ENCODE measurements around the gene DAZAP2.
A peak's percentile ranks its signal among the peaks of the same experiment; 100 is the strongest.

DAZAP2 gene, protein sequence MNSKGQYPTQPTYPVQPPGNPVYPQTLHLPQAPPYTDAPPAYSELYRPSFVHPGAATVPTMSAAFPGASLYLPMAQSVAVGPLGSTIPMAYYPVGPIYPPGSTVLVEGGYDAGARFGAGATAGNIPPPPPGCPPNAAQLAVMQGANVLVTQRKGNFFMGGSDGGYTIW

DNA sequence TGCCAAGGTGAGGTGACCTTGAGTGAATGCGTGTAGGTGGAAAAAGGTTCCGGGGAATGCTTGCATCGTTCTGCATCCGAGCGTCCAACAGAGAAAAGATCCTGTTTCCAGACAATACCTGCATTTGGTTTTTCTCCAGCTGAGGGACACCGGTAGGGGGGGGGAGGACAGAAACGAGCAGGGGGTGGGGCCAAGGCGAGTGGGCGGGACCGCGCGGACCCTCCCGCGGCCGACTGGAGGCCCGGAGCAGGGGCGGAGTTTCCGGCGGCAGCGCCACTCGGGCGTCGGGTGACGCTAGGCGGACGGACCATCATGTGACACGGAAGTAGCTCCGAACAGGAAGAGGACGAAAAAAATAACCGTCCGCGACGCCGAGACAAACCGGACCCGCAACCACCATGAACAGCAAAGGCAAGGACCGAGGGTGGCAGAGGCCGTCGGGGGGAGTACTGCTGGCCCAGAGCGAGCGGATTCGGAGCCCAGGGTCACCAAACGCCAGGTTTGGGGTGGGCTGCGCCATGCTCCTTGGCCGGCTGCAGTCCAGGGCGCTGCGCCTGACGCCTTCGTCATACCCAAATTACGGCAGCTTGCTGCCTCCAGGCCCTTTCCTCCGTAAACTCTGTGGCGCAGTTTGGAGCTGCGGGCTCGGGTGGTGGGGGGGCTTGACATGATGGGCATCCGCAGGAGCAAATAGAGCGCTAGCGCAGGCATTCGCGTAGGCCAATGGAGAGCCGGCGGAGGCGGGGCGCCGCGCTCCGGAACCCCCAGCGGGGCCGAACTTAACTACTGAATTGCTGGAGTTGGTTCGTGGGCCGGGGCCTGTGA lies at the start of gene DAZAP2:
DAZAP2 (plus strand) TSS at position 317 of the 825 bp plus-strand sequence; CDS start at position 399, 82 bp downstream.
- DNase-seq = peak; percentile 93

DNA sequence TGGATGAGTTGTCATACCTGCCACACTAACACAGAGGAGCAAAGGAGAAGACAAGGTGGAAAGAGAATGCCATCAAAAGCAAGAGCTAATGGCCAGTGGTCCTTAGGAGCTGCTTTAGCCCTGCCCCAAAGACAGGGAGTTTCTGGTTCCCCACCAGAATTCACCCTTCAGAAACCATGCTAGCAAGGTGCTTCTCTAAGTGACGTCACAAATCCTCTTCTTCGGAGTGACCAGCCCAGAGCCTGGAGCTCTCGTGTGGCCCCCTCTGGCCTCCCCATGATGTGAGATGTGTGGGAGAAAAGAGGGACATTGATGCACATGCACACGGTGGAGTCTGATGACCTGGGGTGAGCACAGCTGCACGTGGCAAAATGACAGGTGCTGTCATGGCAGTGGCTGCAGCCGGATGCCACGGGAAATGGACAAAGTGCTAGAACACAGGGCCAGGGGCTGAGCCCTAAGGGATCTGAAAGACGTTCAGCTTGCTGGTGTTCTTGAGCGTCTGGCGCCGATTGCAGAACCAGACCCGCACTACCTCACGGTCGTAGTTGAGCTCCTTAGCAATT lies 48.8 kb upstream of the DAZAP2 start:
- no peak for DNase-seq

DNA sequence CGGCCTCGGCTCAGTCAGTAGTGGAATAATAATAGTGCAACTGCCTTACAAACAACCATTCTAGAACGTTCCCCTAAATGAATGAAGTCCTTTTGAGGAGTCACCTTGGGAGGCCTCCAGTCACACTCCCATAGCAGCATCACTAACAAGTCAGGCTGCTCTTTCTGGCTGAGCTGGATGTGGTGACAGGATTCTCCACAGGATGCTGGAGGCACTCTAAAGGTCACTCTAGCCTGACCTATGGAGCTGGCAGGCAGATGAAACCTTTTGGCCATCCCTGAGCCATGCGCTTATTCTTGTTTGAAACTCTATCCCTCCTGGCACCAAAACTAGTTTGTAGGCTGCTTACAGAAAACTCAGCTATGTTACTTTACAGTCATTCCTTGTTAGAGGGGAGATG lies 47.8 kb upstream of the DAZAP2 start:
- no peak for DNase-seq

DNA sequence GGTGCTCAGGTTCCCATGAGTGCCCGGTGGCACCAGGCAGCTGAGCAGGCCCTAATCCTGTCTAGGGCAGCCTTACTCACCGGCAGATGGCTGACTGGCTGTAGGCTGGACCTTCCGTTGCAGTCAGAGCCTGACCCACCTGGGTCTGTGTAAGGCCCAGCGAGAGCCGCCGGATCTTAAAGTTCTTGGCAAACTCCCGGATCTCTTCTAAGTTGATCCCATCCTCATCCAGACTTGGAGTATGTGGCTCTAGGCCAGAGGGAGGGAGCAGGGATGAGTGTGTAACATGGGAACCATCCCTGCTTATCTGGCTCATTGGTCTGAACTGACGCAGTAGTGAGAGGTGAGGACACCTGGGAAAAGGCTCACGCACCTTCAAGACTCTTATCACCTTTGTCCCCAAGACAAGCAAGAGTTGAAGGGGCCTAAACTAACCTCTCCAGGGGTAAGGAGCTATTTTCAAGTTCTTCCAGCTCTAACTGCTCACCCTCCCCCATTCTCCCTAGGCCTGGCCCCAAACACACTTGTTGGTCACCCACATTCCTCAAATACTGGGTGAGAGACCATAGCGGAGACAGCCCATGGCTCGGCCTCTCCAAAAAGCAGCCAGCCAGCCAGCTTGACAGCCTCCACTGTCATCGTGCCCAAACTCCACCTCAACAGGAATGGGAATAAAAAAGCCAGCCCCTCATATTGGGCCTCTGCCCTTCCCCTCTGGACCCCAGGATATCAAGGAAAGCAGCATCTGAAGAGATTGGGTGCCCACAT lies 46.9 kb upstream of the DAZAP2 start:
- no peak for DNase-seq

DNA sequence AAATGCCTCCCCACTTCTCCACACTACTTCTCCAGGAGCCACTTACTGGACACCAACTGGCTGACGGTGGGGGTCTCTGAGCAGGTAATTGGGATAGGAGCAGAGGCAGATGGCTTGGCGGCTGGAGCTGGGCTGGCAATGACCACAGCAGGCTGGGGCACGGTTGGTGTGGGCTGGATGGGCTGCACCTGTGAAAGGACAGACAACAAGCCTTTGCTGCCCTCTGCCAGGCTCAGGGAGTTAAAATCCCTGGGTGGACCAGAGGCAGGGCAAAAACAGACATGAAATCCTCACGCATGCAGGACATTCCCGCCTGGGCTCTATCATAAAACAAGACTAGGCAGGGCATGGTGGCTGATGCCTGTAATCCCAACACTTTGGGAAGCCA lies 46.3 kb upstream of the DAZAP2 start:
- DNase-seq = no peak

DNA sequence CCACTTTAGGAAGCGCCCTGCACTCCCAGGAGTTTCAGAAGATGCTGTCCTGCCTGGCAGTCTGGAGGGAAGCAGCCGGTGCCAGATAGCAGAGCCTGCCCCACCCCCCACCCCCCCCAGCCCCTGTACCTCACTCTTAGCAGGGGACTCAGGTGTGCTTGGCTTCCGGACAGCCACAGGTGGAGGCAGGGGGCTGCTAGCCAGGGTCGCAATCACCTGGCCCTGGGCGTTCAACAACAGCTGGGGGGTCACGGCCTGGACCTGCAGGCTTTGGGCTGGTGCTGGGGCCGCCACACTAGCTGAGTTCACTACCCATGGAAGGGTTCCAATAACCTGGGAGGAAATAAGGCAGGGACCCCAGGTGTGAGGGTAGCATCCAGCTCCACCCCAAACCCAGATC lies 42.8 kb upstream of the DAZAP2 start:
- DNase-seq = no peak

DNA sequence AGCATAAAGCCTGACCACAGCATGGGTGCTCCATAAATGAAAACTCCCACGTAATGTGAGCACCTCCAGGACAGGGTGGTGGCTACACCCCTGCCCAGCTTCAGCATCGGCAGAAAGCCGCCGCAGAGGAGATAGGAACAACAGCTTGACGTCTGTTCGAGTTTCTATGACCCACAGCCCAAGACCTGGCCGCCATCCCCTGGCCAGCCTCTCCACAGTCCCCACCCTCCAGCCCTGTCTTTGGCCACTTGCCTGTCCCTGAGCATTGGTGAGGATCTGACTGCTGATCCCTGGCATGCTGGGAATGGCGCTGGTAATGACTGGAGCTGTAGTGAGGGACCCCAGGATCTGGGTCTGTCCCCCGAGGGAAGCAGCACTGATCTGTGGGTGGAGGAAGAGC lies 42.1 kb upstream of the DAZAP2 start:
- DNase-seq = no peak

DNA sequence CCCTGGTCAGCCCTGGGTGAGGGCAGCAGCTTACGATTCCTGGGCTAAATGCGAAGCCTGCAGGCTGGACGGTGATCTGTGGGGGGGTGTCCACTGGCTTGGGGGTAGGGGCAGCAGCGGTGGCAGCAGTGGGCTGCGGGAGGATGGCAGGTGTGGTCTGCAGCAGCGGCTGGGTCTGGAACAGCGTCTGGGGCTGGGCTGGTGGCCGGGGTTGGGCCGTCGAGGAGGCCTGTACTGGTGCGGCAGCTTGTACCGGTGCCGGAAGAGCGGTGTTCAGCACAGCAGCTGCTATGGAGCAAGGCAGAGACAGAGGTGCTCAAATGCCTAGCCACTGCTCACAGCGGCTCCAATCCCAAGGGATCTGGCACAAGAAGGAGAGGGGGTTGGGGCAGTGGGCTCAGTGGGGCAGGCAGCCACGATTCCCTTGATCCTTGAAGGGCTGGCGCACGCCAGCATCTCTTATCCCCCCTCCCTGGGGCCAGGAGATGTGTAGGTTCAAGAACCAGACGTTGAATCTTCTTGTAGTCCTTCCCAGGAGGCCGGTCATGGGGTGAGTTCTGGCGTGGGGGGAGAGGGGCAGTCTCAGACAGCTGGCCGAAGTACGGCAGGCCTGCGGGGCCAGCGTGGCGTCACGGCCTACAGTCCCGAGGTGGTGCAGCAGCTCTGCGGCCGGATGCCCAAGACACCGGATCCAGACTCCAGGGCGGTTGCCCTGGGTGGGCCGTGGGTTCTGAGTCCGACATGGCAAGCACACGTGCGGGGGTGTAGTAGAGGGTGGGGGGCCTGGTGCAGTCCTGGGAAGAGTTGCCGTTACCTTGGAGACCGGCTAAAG lies 40.7 kb upstream of the DAZAP2 start:
- DNase-seq = no peak

DNA sequence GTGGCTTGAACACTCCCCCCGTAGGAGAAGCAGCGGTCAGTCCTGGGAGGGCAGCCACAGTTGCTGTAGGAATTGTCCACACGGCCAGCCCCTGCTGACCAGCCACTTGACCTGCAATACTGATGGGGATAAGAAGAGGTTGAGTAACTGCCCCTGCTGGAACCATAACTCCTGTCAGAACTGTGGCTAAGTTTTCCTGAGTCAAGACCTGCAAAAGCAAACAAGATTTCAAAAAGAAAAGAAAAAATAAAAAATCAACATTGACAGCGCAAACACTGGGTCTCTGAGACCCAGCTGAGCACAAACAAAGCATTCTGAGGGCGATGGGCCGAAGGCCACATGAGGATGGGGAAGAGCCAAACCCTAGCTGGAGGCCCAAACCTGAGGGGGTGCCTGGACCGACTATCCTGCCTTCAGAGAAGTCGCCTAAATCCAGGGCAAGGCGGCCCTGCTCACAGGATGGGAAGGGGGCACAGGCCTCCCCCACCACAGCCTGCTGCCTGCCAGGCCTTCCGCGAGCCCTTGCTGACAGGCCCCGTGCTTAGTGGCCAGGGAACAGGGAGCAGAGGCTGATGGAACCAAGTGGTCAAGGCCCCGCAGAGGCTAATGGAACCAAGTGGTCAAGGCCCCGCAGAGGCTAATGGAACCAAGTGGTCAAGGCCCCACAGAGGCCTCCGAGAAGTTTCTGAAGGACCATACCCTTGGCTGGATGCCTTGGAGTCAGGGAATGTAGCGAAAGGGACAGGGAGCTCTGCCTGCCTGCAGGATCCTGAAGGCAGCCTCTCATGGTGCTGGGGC lies 39.9 kb upstream of the DAZAP2 start:
- no peak for DNase-seq

DNA sequence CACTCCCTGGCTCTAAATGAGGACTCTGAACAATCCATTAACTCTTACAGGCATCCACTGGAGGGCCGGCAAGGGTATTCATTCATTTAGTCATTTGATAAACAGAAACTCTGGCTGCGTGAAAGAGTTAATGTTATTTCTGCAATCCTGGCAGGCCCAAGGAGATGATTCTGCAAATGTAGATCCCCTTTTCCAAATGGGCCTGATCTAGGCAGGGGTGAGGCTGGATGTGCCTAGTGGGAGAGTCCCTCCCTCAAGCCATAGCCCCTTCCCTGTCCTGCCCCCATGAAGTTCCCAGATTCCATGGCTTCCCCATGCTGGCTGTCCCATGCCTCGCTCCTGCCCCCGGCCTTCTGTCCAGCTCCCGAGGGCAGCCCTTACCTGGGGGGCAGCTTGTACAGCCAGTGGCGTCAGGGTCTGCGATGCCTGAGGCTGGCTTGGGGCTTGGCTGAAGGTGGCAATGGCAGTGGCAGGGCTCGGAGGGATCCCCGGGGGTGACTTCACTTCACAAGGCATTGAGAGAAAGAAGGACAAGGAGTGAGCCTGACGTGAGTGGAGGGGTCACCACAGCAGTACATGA lies 39.2 kb upstream of the DAZAP2 start:
- no peak for DNase-seq

DNA sequence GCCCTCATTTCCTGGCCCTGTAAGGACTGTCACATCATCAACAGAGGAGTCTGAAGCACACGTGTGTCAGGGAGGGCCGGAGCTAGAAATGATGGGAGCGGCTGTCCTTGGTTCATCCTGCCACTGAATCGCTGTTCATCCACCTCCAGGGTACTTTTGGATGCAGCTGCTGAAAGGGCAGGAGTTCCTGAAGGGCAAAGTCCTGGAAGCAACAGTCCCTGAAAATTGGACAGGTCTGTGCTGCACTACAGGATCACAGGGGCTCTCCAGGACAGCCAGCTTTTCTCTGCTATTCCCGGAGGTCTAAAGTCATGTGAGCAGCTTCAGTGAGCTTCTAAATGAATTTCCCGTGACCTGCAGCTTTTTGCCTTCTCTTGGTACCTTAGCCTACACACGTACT lies 38.5 kb upstream of the DAZAP2 start:
- DNase-seq = no peak

DNA sequence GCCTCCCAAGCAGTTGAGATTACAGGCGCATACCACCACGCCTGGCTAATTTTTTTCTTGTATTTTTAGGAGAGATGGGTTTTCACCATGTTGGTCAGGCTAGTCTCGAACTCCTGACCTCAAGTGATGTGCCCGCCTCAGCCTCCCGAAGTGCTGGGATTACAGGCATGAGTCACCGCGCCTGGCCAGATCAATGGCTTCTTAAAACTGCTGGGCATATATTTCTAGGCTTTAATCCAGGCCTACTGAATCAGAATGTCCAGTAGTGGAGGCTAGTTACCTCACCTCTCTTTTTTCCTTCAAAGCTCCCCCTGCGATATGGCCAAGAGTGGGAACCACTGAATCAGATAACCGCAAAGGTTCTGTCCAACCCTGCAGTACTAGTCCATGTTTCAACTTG lies 37.8 kb upstream of the DAZAP2 start:
- no peak for DNase-seq

DNA sequence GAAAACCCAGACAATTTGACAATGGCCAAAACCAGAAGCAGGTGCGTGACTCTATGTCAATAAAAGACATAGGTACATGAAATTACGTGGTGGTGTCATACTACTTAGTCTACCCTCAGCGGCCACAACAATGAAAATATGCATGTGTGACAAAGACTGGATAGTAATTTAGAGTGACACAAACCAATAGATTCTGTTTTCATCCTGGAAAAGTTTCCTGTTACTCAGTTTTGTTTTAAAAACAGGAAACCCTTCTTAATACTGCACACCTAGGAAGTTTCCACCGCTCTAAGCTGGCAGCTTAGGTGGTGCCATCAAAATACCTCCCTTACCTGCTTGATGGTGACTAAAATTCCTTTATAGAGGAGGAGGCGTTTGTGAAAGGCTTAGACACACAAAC lies 35.9 kb upstream of the DAZAP2 start:
- no peak for DNase-seq

DNA sequence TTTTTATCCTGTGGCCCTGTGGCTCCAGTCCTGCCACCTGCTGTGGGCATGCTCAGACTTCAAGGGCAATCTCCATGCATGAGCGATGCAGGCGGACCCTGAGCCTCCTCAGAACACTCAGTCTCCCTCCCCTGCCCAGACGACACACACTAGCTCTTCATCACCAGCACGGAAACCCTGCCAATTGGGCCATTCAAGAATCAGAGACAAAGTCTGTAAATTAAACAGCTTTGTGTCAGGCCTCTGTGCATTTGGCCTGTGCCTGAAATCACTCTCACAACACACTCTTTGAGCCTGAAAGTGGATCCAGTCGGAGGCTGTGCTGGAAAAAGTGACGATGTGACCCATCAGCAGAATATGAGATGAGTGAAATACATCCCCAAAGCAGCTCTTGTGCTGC lies 33.3 kb upstream of the DAZAP2 start:
- no peak for DNase-seq

DNA sequence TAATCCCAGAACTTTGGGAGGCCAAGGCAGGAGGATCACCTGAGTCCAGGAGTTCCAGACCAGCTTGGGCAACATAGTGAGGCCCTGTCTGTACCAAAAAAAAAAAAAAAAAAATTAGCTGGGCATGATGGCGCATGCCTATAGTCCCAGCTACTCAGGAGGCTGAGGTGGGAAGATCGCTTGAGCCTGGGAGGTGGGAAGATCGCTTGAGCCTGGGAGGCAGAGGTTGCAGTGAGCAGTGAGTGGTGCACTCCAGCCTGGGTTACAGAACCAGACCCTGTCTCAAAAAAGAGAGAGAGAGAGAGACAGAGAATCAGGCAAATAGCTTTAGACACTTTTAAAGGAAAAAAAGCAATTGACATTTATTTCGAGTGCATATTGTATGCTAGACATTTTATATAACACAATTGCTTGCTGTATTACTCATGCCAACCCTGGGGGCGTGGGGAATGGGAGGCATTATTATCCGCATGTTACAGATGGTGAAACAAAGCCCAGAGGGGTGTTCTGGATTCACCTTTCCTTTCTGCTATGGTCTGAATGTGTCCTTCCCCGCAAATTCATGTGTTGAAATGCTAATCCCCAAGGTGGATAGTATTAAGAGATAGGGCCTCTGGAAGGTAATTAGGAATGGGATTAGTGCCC lies 30.5 kb upstream of the DAZAP2 start:
- no peak for DNase-seq

DNA sequence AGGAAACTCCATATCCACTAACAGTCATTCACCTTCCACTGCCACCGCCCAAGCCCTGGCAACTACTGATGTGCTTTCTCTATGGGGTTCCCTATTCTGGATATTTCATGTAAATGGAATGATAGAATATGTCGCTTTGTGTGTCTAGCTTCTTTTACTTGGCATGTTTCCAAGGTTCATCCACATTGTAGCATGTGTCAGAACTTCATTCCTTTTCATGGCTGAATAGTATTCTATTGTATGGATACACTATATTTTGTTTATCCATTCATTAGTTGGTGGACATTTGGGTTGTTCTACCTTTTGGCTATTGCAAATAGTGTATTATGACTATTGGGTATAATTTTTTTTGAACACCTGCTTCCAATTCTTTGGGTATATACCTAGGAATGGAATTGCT lies 29.4 kb upstream of the DAZAP2 start:
- no peak for DNase-seq

DNA sequence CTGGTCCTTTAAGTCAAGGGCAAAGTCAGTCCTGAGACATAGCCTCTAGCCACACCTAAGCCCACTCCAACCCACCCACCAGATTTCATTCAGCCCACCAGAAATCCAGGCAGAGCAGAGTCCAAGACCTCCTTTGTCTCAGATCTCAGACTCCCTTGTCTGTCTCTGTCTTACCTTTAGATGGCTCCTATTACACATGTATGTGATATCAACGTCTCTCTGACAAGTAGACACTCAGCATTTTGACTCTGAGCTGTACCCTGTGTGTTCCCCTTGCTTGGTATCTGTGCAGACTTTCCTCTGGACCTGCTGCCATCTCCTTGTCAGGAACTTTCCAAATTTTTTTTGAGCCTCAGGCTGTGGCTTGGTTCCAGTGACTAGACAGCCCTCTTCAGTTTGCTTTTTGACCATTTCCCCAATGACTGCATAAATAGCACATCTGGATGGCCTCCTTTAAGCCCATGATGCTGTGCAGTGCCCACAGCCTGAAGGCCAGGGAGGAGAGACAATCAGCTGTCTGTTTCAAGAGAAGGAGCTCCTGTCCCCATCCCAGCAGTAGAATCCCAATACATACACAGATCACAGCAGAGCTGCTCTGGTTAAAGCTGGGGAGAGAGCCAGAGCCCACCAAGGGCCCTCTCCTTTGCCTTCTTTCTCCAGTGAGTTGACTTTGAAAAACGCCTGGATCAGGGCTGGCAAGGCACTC lies 27.8 kb upstream of the DAZAP2 start:
- DNase-seq = no peak

DNA sequence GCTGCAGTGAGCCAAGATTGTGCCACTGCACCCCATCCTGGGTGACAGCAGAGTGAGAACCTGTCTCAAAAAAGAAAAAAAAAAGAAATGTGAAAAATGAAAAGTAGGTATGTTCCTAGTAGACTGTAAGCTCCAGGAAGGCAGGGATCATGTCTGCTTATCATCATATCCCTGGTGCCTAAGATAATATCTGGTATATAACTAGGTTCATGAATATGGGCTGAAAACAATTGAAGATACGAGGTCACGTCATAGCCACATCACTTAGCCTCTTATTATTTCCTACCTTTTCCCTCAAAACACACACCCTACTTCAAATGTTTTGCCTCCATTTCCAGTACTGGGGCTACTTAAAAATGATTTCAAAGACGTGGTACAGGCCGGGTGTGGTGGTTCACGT lies 23.7 kb upstream of the DAZAP2 start:
- DNase-seq = no peak

DNA sequence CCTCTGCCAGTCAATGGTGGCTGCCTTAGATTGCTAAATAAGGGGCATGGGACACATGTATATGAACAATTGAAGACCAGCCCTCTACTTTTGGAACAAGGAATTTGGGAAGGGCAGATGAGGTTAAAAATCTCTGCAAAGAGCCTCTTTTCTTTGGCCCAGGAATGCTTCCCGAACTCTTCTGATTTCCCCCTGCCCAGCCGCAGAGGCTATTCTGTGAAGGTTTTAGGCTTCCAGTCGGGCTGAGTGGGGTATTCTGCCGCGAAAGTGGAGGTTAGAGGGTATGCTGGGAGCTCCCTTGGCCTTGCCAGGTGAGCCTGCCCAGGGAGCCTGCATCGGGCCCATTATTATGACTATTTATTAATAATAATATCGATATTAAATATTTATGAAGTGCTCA lies 22.0 kb upstream of the DAZAP2 start:
- DNase-seq = no peak

Measured in MV-4-11 (cell line).